Left lung (tissue), 10 donors: Measurements from ENCODE around the gene LMAN1. TPM values are rescaled to one million over a fixed set of nuclear protein-coding genes. Genes with fewer than 3 reads are reported as not detected.

ENCODE experiments used
- ATAC-seq: fragments of 200-7000 bp; cut with Tn5 transposase; one replicate; pipeline ENCODE4 v1.9.1; 2020; ENCODE audit warnings: moderate library complexity
- DNase-seq, 4 donors: peaks; one replicate each; pipeline ENCODE4 v3.0.0-alpha.2; 2013 to 2020
- H3K27ac ChIP-seq, 2 donors: fragments of 200-600 bp; sonication (generic) in 1 of 2; one replicate each; pipeline versions ENCODE4 v1.5.0 to v1.8.0; 2020 to 2021
- H3K27me3 ChIP-seq, 2 donors: fragments of 200-600 bp; sonication (generic) in 1 of 2; one replicate each; pipeline versions ENCODE4 v1.5.0 to v1.8.0; 2020 to 2021
- H3K36me3 ChIP-seq, 2 donors: fragments of 200-600 bp; sonication (generic) in 1 of 2; one replicate each; pipeline versions ENCODE4 v1.5.0 to v1.8.0; 2020 to 2021
- H3K4me1 ChIP-seq, 2 donors: fragments of 200-600 bp; one replicate each; pipeline ENCODE4 v1.8.0; 2021
- H3K4me3 ChIP-seq, 2 donors: fragments of 200-600 bp; sonication (generic) in 1 of 2; one replicate each; pipeline versions ENCODE4 v1.5.0 to v1.8.0; 2020 to 2021; ENCODE audit warnings: mild to moderate bottlenecking in 1 of 2
- H3K9me3 ChIP-seq, 2 donors: fragments of 200-600 bp; sonication (generic) in 1 of 2; one replicate each; pipeline versions ENCODE4 v1.5.0 to v1.8.0; 2020 to 2021
- intact Hi-C, 2 donors: fragments of 100-400 bp; cut with DNase I; formaldehyde crosslinking; loops; one replicate each; pipeline versions ENCODE4 v1.11.2 to v1.14.2; 2022
- polyA plus RNA-seq, 6 donors: library from polyadenylated mRNA; unstranded; fragments of 120-200 nt; gene quantifications; one replicate each; pipeline ENCODE4 v1.2.1, GENCODE V29; 2013; ENCODE audit not compliant: insufficient read length in 6 of 6
- total RNA-seq, 2 donors: library from RNA; stranded (reverse); fragmentation: NEBNext Ultra II Directional; extraction: Animal tissue kit (Norgen Biotek cat#: 25700); gene quantifications; one replicate each; pipeline ENCODE4 v1.2.1, GENCODE V29; 2021
- TF ChIP-seq, protein P1 (sequence below), 2 donors: fragments of 200-600 bp; sonication (generic) in 1 of 2; IDR thresholded peaks; one replicate each; pipeline versions ENCODE4 v1.5.0 to v1.8.0; 2021; ENCODE audit warnings: antibody characterized with exemption in 2 of 2
- donor health status: DM: no; HTN: yes; CAD: no.
- donor health status: DM: no; HTN: no; CAD: no.

LMAN1 gene
- total and polyA plus RNA-seq, 8 donors = 88.5 to 112 (median 98.8) TPM

DNA sequence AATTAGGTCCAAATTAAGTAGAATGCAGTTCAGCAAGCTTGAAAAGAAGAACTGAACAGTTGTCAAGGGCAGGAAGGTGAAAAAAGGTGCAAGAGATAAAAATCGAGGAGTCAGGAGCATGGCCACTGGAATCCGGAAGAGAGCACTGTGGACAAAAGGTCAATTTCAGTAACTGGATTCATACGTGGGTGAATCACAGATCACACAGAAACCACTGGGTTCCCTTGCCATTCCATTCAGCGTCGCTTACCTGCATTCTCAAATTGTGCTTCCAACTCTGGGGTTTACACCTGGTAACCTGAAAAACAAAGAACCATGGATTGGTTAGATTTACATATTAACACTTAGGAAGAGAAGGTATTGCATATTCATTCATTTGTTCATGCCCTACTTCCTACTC is 21.6 kb upstream of the LMAN1 start:
- Histone ChIP-seq H3K9me3 (no peaks in the 10 kb centered on the region), H3K4me1 (no peaks in the 10 kb centered on the region), H3K36me3 (no peaks in the 10 kb centered on the region), H3K4me3 (no peak overlapping the region), H3K27ac (no peak overlapping the region), H3K27me3 (no peaks in the 10 kb centered on the region)
- TF ChIP-seq, protein P1, sequence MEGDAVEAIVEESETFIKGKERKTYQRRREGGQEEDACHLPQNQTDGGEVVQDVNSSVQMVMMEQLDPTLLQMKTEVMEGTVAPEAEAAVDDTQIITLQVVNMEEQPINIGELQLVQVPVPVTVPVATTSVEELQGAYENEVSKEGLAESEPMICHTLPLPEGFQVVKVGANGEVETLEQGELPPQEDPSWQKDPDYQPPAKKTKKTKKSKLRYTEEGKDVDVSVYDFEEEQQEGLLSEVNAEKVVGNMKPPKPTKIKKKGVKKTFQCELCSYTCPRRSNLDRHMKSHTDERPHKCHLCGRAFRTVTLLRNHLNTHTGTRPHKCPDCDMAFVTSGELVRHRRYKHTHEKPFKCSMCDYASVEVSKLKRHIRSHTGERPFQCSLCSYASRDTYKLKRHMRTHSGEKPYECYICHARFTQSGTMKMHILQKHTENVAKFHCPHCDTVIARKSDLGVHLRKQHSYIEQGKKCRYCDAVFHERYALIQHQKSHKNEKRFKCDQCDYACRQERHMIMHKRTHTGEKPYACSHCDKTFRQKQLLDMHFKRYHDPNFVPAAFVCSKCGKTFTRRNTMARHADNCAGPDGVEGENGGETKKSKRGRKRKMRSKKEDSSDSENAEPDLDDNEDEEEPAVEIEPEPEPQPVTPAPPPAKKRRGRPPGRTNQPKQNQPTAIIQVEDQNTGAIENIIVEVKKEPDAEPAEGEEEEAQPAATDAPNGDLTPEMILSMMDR (IDR thresholded peaks at IDR 0.05) = no peak
- intact Hi-C loops = no loop called here
- no peak for ATAC-seq
- no peak for DNase-seq

DNA sequence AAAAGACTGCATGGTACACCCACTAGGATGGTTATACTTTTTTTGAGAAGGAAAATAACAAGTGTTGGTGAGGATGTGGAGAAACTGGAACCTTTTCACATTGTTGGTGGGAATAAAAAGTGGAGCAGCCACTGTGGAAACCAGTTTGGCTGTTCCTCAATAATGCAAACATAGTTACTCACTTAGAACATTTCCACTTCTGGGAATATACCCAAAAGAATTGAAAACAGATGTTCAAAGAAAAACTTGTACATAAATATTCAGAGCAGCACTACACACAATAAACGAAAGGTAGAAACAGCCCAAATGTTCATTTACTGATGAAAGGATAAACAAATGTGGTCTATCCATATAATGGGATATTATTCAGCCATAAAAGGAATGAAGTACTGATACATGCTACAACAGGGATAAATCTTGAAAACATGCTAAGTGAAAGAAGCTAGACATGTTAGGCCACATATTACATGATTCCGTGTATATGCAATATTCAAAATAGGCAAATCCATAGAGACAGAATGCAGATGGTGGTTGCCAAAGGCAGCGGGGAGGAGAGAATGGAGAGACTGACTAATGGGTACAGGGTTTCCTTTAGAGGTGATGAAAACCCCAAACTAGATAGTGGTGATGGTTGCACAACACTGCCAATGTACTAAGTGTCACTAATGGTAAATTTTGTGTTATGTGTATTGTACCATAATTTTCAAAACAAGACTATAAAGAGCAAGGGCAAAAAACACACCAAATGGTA is 20.9 kb upstream of the LMAN1 start:
- Histone ChIP-seq H3K27me3 (no peaks in the 10 kb centered on the region), H3K4me3 (no peak overlapping the region), H3K9me3 (no peaks in the 10 kb centered on the region), H3K27ac (no peak overlapping the region), H3K4me1 (no peaks in the 10 kb centered on the region), H3K36me3 (no peaks in the 10 kb centered on the region)
- DNase-seq (no peak), ATAC-seq (no peak)
- intact Hi-C loops = no loop called here
- TF ChIP-seq, protein P1 (IDR thresholded peaks at IDR 0.05) = no peak

DNA sequence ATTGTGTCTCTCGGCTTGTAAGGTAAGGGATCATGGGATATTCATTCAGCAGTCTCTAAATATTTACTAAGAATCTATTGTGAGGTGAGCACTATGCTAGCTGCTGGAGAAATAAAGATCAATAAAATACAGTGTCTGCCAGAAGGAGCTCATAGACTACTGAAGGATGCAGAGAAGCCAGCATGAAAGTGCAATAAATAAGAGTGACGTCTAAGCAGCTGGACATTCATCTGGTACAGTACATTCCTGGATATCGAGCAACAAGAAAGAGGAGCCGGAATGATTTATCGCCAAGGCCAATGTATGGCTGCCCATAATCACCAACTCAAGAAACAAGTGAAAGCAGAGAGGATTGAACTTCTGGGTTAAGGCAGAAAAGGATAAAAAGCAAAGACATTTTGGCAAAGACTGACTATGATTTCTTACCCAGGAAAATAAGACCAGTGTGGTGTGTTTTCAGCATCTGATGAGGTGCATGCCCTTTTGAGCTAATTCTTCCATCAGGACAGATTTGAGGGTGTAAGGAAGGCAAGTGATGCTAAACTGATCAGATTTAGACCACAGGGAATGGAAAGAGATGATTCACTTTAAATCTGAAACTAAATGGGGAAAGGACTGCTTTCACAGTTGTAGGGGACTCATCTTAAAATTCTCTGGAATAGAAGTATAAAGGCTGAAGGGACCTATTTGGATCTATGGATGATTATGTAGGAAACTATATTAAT is 18.7 kb upstream of the LMAN1 start:
- Histone ChIP-seq H3K27ac (no peak overlapping the region), H3K4me1 (no peaks in the 10 kb centered on the region), H3K9me3 (no peaks in the 10 kb centered on the region), H3K4me3 (no peak overlapping the region), H3K36me3 (no peaks in the 10 kb centered on the region), H3K27me3 (no peaks in the 10 kb centered on the region)
- TF ChIP-seq, protein P1 (IDR thresholded peaks at IDR 0.05) = no peak
- intact Hi-C loops = no loop called here
- no peak for ATAC-seq
- no peak for DNase-seq

DNA sequence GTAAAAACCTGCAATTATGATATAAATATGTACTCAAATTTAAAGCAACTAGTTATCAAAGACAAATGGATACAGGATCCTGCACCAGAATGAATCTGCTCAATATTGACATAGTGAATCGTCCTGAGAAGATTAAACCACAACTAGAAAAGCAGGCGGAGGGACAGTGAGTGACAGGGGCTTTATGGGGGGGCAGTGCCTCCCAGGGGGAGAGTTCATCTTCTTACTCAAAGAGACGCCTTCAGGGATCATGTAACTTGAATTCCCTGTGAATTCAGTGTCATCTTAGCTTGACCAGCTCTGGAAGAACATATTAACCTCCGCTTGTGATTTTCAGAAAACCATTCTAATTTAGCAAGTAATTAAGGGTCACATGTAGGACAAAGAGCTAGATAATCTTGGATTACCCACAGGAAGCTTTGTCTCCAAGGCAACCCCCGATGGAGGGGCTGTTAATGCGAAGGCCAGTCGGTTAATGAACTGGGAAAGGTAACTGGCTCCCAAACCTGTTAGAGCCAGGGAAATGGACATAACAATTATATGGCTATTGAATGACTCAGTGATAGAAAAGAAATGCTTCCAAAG is 17.4 kb upstream of the LMAN1 start:
- intact Hi-C loops = no loop called here
- ATAC-seq = no peak

More for the DNA sequence above, 17.4 kb upstream of the LMAN1 start:
- Histone ChIP-seq H3K27ac (no peak overlapping the region), H3K4me3 (no peak overlapping the region), H3K9me3 (no peaks in the 10 kb centered on the region), H3K36me3 (no peaks in the 10 kb centered on the region), H3K27me3 (no peaks in the 10 kb centered on the region), H3K4me1 (no peaks in the 10 kb centered on the region)
- TF ChIP-seq, protein P1 (IDR thresholded peaks at IDR 0.05) = no peak
- DNase-seq = no peak
